HG03432 (cell line): ENCODE data around the gene RAB14.

Experiments used
- ATAC-seq: cut with Tn5 transposase; IDR thresholded peaks from one replicate; pipeline ENCODE4 v1.9.1; 2021; ENCODE audit warnings: mild to moderate bottlenecking, moderate library complexity; ENCODE audit not compliant: unreplicated experiment

Gene RAB14

GRCh38 chr9:121220996-121221663 is 19.5 kb upstream of the RAB14 start:
- no peak for ATAC-seq

GRCh38 chr9:121219530-121219929 is 17.9 kb upstream of the RAB14 start:
- ATAC-seq, result no peak

GRCh38 chr9:121218357-121219027 is 16.8 kb upstream of the RAB14 start:
- no peak for ATAC-seq

- peak; percentile 92 for ATAC-seq
Observed at GRCh38 chr9:121217609-121218292, 16.1 kb upstream of the RAB14 start.

GRCh38 chr9:121216271-121216805 is 14.7 kb upstream of the RAB14 start:
- ATAC-seq, result no peak

GRCh38 chr9:121214005-121214404 is 12.3 kb upstream of the RAB14 start:
- ATAC-seq, result no peak

- ATAC-seq, result peak; percentile 63
Observed at GRCh38 chr9:121213136-121213806, 11.6 kb upstream of the RAB14 start.

- no peak for ATAC-seq
Observed at GRCh38 chr9:121210536-121210935, 8.9 kb upstream of the RAB14 start.

- ATAC-seq, result peak; percentile 83
Observed at GRCh38 chr9:121207371-121207940, 5.8 kb upstream of the RAB14 start.

- ATAC-seq, result peak; percentile 55
Observed at GRCh38 chr9:121206516-121207370, 5.1 kb upstream of the RAB14 start.

- no peak for ATAC-seq
Observed at GRCh38 chr9:121204611-121205010, 2.9 kb upstream of the RAB14 start.

GRCh38 chr9:121204121-121204520 is 2.5 kb upstream of the RAB14 start:
- no peak for ATAC-seq

- ATAC-seq, result peak; percentile 31
Observed at GRCh38 chr9:121201045-121201737, 478 bp downstream of the RAB14 start.

- no peak for ATAC-seq
Observed at GRCh38 chr9:121200356-121200755, 1.3 kb downstream of the RAB14 start.

GRCh38 chr9:121199921-121200320 is 1.7 kb downstream of the RAB14 start:
- no peak for ATAC-seq

GRCh38 chr9:121198512-121199042 is 3.1 kb downstream of the RAB14 start:
- ATAC-seq, result no peak

GRCh38 chr9:121197132-121197531 is 4.5 kb downstream of the RAB14 start:
- no peak for ATAC-seq

GRCh38 chr9:121196389-121196788 is 5.3 kb downstream of the RAB14 start:
- ATAC-seq, result peak; percentile 54

- no peak for ATAC-seq
Observed at GRCh38 chr9:121194730-121195129, 6.9 kb downstream of the RAB14 start.
